ENCODE results near the gene IRF2BP2.

The IRF2BP2 gene

GRCh38 chr1:234624724-234625117 is 14.7 kb upstream of the IRF2BP2 start:
- Mint-ChIP-seq H3K36me3 (ENCODE audit: low read depth) (no peaks in the 10 kb centered on the region), H3K27me3 (no peaks in the 10 kb centered on the region), H3K27ac (no peak overlapping the region), H3K4me3 (no peak overlapping the region), H3K9me3 (no peaks in the 10 kb centered on the region), H3K4me1 (ENCODE audit: low read depth) (no peaks in the 10 kb centered on the region)
- DNase-seq: no peak

DNA sequence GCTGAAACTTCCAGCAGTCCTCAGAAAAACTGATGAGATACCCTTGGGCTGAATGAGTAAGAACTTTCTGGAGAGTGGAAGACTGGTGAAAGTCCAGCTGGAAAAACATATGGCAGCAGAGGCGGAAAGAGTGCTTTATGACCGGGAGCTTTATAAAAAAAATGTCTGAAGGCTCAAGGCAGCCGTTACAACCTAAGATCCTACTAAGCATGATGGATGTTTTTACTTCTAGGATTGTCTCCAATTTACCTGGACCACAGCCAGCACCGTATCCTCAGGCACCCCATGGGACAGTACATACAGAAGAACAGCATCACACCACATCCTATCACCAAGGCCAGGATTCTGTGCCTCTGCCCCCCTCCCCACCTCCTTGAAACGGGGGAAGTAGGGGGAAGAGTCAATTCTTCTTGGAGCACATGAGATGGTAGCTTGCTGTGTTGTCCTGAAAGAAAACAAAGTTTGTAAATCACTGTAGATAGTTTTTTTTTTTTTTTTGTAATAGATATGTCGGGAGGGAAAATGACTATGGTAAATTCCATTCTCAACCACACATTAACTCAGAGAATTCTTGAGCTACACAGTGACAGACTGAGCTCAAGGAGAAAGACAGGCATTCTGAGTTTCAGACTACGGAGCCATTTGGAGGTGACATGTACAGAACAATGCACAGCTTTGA is 11.8 kb upstream of the IRF2BP2 start:
- Mint-ChIP-seq H3K27ac (no peak overlapping the region), H3K4me1 (ENCODE audit: low read depth) (peaks cover 7% of the 10 kb centered on the region), H3K4me3 (no peak overlapping the region), H3K27me3 (no peaks in the 10 kb centered on the region), H3K36me3 (ENCODE audit: low read depth) (no peaks in the 10 kb centered on the region), H3K9me3 (no peaks in the 10 kb centered on the region)
- DNase-seq: no peak

- no peaks in the 10 kb centered on the region for H3K36me3 Mint-ChIP-seq (ENCODE audit: low read depth)
- no peak for DNase-seq
- no peak overlapping the region for H3K27ac Mint-ChIP-seq
- no peaks in the 10 kb centered on the region for H3K9me3 Mint-ChIP-seq
- no peak overlapping the region for H3K4me3 Mint-ChIP-seq
- peaks cover 7% of the 10 kb centered on the region for H3K4me1 Mint-ChIP-seq (ENCODE audit: low read depth)
- H3K27me3 Mint-ChIP-seq: no peaks in the 10 kb centered on the region
Measured at GRCh38 chr1:234621127-234621468, 11.1 kb upstream of the IRF2BP2 start.

- H3K27me3 Mint-ChIP-seq: no peaks in the 10 kb centered on the region
- no peaks in the 10 kb centered on the region for H3K36me3 Mint-ChIP-seq (ENCODE audit: low read depth)
- no peak overlapping the region for H3K27ac Mint-ChIP-seq
- no peaks in the 10 kb centered on the region for H3K9me3 Mint-ChIP-seq
- H3K4me1 Mint-ChIP-seq (ENCODE audit: low read depth): peaks cover 7% of the 10 kb centered on the region
- DNase-seq: no peak
- H3K4me3 Mint-ChIP-seq: no peak overlapping the region
Measured at GRCh38 chr1:234620272-234621126, 10.5 kb upstream of the IRF2BP2 start.

- Mint-ChIP-seq H3K4me1 (ENCODE audit: low read depth) (peaks cover 7% of the 10 kb centered on the region), H3K27me3 (no peaks in the 10 kb centered on the region), H3K36me3 (ENCODE audit: low read depth) (no peaks in the 10 kb centered on the region), H3K9me3 (no peaks in the 10 kb centered on the region), H3K4me3 (no peak overlapping the region), H3K27ac (no peak overlapping the region)
- no peak for DNase-seq
Measured at GRCh38 chr1:234619794-234620247, 9.8 kb upstream of the IRF2BP2 start.

DNA sequence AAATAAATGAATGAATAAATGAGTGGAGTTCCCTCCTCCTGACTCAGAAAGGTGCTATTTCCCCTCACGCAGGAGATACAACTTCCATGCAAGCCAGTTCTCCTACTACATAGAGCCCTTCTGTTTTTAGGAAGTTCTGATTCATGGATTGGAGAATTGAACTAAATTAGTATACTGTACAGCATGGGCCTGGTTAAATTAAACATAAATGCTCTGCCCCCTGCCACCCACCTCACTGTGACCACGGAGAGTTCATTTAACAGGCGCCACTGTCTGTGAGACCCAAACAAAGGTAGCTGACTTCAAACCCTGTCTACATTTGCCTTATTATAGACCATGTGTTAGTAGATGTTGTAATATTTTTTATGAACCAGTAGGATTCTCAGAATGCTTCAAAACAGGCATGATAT is 9.1 kb upstream of the IRF2BP2 start:
- Mint-ChIP-seq H3K36me3 (ENCODE audit: low read depth) (no peaks in the 10 kb centered on the region), H3K27ac (no peak overlapping the region), H3K9me3 (no peaks in the 10 kb centered on the region), H3K27me3 (no peaks in the 10 kb centered on the region), H3K4me1 (ENCODE audit: low read depth) (peaks cover 10% of the 10 kb centered on the region), H3K4me3 (no peak overlapping the region)
- no peak for DNase-seq

- H3K36me3 Mint-ChIP-seq (ENCODE audit: low read depth): no peaks in the 10 kb centered on the region
- no peak for DNase-seq
- H3K4me1 Mint-ChIP-seq (ENCODE audit: low read depth): peaks cover 13% of the 10 kb centered on the region
- H3K27me3 Mint-ChIP-seq: no peaks in the 10 kb centered on the region
- no peak overlapping the region for H3K27ac Mint-ChIP-seq
- no peaks in the 10 kb centered on the region for H3K9me3 Mint-ChIP-seq
- H3K4me3 Mint-ChIP-seq: no peak overlapping the region
Measured at GRCh38 chr1:234618737-234619049, 8.7 kb upstream of the IRF2BP2 start.

DNA sequence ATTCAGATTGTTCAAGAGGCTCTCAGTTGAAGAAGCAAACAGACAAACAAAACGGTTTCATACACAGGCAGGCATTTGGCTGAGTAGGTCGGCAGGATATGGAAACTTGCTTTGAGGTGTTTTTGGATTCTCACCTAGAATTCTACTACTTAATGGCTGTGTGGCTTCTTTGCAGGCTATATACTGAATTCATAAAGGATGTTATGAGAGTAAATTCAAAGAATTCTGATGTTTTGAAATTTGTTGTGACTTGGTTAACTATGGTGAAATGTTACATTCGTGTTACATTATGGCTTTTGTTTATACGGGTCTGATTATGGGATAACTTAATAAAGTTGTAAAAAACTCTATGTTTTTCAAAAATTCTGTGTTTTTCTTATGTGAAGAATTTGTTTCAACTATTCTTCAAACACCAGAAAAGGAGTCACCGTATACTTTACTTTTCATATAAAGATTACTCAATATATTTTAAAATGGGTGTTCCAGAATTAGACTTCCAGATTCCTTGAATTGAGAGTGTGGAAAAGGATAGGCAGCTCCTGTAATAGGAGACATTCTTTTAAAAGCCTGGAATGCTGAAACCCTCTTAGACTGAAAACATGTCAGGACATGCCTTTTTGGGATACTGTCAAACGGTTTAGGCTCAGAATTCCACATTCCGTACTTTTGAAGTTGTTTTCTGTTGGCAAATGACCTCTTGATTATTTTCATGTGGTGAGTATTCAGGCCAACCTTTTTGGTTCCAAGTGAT is 8.2 kb upstream of the IRF2BP2 start:
- Mint-ChIP-seq H3K27ac (no peak overlapping the region), H3K27me3 (no peaks in the 10 kb centered on the region), H3K9me3 (no peaks in the 10 kb centered on the region), H3K4me3 (no peak overlapping the region), H3K36me3 (ENCODE audit: low read depth) (no peaks in the 10 kb centered on the region), H3K4me1 (ENCODE audit: low read depth) (peaks cover 18% of the 10 kb centered on the region)
- DNase-seq: no peak

DNA sequence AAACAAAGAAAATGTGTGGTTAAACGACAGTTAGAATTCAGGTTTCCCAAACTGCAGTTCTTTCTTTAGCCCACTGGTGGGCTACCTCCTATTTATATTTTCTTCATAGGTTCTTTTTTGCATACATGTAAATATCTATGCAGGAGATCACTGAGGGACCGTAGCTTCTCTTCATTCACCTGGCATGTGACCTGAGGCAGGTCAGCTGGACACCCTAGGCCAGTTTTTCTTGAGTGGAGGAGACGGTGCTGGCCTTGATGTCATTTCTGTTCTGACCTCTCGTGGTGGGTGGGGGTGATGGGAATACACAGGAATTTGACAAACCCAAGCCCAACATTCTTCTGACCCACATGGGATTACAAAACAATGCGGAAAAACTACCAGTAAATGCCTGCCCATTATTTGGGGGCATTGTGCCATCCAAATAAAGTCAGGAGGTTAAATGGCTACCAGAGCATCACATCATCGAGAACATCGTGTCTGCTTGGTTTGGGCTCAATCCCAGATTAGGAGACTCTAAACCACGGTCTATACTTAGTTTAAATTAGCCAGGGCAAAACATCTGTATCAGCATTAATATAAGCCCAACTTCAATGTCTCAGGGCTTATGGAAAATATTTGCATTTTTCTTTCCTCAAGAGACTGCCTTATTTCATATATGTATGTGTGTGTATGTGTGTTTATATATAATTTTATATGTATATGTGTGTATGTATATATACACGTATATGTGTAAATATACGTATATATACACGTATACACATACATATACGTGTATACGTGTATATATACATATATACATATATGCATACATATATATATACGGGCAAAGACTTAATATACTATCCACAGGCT is 7.4 kb upstream of the IRF2BP2 start:
- Mint-ChIP-seq H3K27me3 (no peaks in the 10 kb centered on the region), H3K9me3 (no peaks in the 10 kb centered on the region), H3K4me1 (ENCODE audit: low read depth) (peaks cover 26% of the 10 kb centered on the region), H3K4me3 (no peak overlapping the region), H3K36me3 (ENCODE audit: low read depth) (no peaks in the 10 kb centered on the region), H3K27ac (no peak overlapping the region)
- DNase-seq: no peak

DNA sequence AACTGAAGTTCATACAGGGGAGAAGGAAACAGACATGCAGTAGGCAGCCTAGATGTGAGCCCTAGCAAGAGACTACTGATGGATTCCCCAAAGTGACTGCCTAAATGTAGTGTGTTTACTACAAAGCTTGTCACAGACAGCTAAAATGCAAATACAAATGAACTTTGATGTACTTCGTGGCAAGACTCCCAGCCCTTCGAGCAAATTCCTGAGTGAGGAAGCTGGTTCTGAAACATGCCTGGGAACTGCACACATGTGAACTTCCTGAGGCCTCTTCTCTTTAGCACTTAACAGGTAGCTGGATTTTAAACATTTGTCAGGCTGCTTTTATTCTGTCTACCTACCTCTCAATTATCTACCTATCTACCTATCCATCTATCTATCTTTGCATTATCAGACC is 6.7 kb upstream of the IRF2BP2 start:
- H3K27me3 Mint-ChIP-seq: no peaks in the 10 kb centered on the region
- H3K27ac Mint-ChIP-seq: peak overlapping the region; percentile 15
- H3K4me3 Mint-ChIP-seq: no peak overlapping the region
- no peaks in the 10 kb centered on the region for H3K36me3 Mint-ChIP-seq (ENCODE audit: low read depth)
- H3K4me1 Mint-ChIP-seq (ENCODE audit: low read depth): peaks cover 33% of the 10 kb centered on the region
- no peak for DNase-seq
- H3K9me3 Mint-ChIP-seq: no peaks in the 10 kb centered on the region

DNA sequence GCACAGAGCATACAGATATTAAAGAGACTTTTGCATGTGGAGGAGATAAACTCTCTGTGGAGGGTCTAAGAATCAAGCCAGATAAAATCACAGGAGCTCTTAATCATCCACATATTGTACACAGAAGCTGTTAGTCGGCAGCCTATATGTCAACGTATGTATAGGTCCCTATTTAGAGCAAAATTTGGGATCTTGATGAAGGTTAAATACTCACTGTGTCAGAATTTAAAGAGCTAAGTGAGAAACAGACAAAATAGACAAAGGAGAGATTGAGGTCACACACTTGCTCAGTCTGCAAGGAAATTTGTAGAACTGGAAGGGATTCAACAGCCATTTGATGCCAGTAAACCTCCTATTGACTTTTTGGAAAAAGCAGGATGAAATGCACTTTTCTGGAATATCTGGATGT is 4.1 kb upstream of the IRF2BP2 start:
- Mint-ChIP-seq H3K9me3 (no peaks in the 10 kb centered on the region), H3K4me3 (no peak overlapping the region), H3K27me3 (no peaks in the 10 kb centered on the region), H3K36me3 (ENCODE audit: low read depth) (peaks cover 3% of the 10 kb centered on the region), H3K27ac (no peak overlapping the region), H3K4me1 (ENCODE audit: low read depth) (peaks cover 42% of the 10 kb centered on the region)
- no peak for DNase-seq

- peaks cover 42% of the 10 kb centered on the region for H3K4me1 Mint-ChIP-seq (ENCODE audit: low read depth)
- H3K27ac Mint-ChIP-seq: peak overlapping the region; percentile 99
- no peaks in the 10 kb centered on the region for H3K27me3 Mint-ChIP-seq
- H3K9me3 Mint-ChIP-seq: no peaks in the 10 kb centered on the region
- DNase-seq: no peak
- peaks cover 4% of the 10 kb centered on the region for H3K36me3 Mint-ChIP-seq (ENCODE audit: low read depth)
- peak overlapping the region; percentile 88 for H3K4me3 Mint-ChIP-seq
Measured at GRCh38 chr1:234613128-234613875, 3.3 kb upstream of the IRF2BP2 start.

GRCh38 chr1:234612352-234613127 is 2.6 kb upstream of the IRF2BP2 start:
- peak; percentile 75 for DNase-seq
- Mint-ChIP-seq H3K36me3 (ENCODE audit: low read depth) (peaks cover 12% of the 10 kb centered on the region), H3K9me3 (no peaks in the 10 kb centered on the region), H3K27ac (peak overlapping the region; percentile 99), H3K4me3 (peak overlapping the region; percentile 88), H3K4me1 (ENCODE audit: low read depth) (peaks cover 46% of the 10 kb centered on the region), H3K27me3 (no peaks in the 10 kb centered on the region)
